Breast epithelium (tissue), 3 donors: ENCODE data around the gene ACOT2.

Source experiments
- CTCF ChIP-seq, 3 donors: fragments of 450-650 bp; IDR thresholded peaks; one replicate each; pipeline ENCODE4 v1.5.1; 2016 to 2017; ENCODE audit warnings: antibody characterized with exemption in 3 of 3, mild to moderate bottlenecking in 3 of 3, moderate library complexity in 3 of 3
- POLR2AphosphoS5 ChIP-seq, 3 donors: sonication (generic); formaldehyde crosslinking; IDR thresholded peaks; one replicate each; pipeline ENCODE4 v1.6.1; 2017; ENCODE audit warnings: antibody characterized with exemption in 3 of 3

- TF ChIP-seq CTCF (IDR thresholded peaks at IDR 0.05) (no peak), POLR2AphosphoS5 (IDR thresholded peaks at IDR 0.05) (no peak)
Observed at GRCh38 chr14:73553845-73554244, 15.2 kb upstream of the ACOT2 start.
